ENCODE measurements around the gene ERBB4.

ERBB4 gene

GRCh38 chr2:211455216-211455841 is 1083.3 kb downstream of the ERBB4 start:
- peak; percentile 85 for TF ChIP-seq CTCF (IDR thresholded peaks at IDR 0.05; ENCODE audit: low read depth, low read length, missing control alignments)
- H3K4me3 ChIP-seq (replicated peaks; ENCODE audit: low read depth, low read length), result no peak overlapping the region
- peak; percentile 2 for DNase-seq (ENCODE audit: extremely low read depth, low read depth)

GRCh38 chr2:211454679-211455078 is 1083.9 kb downstream of the ERBB4 start:
- TF ChIP-seq CTCF (IDR thresholded peaks at IDR 0.05; ENCODE audit: low read depth, low read length, missing control alignments), result no peak
- DNase-seq (ENCODE audit: extremely low read depth, low read depth), result no peak
- H3K4me3 ChIP-seq (replicated peaks; ENCODE audit: low read depth, low read length), result no peak overlapping the region

GRCh38 chr2:211453311-211453887 is 1085.2 kb downstream of the ERBB4 start:
- TF ChIP-seq CTCF (IDR thresholded peaks at IDR 0.05; ENCODE audit: low read depth, low read length, missing control alignments), result no peak
- H3K4me3 ChIP-seq (replicated peaks; ENCODE audit: low read depth, low read length), result no peak overlapping the region
- DNase-seq (ENCODE audit: extremely low read depth, low read depth), result no peak

GRCh38 chr2:211451642-211452041 is 1087.0 kb downstream of the ERBB4 start:
- no peak overlapping the region for H3K4me3 ChIP-seq (replicated peaks; ENCODE audit: low read depth, low read length)
- DNase-seq (ENCODE audit: extremely low read depth, low read depth), result no peak
- no peak for TF ChIP-seq CTCF (IDR thresholded peaks at IDR 0.05; ENCODE audit: low read depth, low read length, missing control alignments)

GRCh38 chr2:211449819-211450218 is 1088.8 kb downstream of the ERBB4 start:
- H3K4me3 ChIP-seq (replicated peaks; ENCODE audit: low read depth, low read length), result no peak overlapping the region
- no peak for DNase-seq (ENCODE audit: extremely low read depth, low read depth)
- no peak for TF ChIP-seq CTCF (IDR thresholded peaks at IDR 0.05; ENCODE audit: low read depth, low read length, missing control alignments)

GRCh38 chr2:211447548-211447947 is 1091.1 kb downstream of the ERBB4 start:
- no peak for DNase-seq (ENCODE audit: extremely low read depth, low read depth)
- no peak for TF ChIP-seq CTCF (IDR thresholded peaks at IDR 0.05; ENCODE audit: low read depth, low read length, missing control alignments)
- H3K4me3 ChIP-seq (replicated peaks; ENCODE audit: low read depth, low read length), result no peak overlapping the region

GRCh38 chr2:211440107-211440506 is 1098.5 kb downstream of the ERBB4 start:
- TF ChIP-seq CTCF (IDR thresholded peaks at IDR 0.05; ENCODE audit: low read depth, low read length, missing control alignments), result no peak
- H3K4me3 ChIP-seq (replicated peaks; ENCODE audit: low read depth, low read length), result no peak overlapping the region
- no peak for DNase-seq (ENCODE audit: extremely low read depth, low read depth)
